NOMO-1 (cell line): ENCODE measurements around the gene CFAP119.

Source experiments
- DNase-seq, 2 experiments: peaks; one replicate each; lab custom pipeline; 2025; ENCODE audit not compliant: unreplicated experiment in 2 of 2; lab: John Stamatoyannopoulos, UW

CFAP119 gene

DNA sequence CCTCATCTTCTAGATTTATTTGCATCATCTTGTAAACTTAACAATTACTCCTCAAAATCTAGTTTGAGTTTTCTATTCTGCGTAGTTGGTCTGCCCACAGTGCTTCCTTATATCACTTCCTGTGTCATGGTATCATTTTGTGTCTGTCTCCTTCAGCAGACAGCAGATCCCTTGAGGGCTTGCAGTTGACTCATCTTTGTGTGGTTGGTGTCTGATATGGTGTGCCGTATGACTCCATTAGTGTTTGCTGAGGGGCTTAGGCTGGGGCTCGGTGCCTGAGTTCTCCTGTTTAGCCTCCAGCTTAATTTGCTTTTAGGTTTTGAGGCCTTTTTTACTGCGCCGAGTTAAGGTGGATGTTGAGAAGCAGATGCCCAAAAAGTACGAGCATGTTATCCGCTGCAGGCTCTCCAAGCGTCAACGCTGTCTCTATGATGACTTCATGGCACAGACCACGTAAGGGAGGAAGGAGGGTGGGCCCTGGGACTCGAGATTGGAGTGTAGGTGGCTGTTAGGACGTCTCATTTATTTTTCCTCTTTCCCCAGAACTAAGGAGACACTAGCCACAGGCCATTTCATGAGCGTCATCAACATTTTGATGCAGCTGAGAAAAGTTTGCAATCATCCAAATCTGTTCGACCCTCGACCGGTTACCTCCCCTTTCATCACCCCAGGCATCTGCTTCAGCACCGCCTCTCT is 46.0 kb downstream of the CFAP119 start:
- DNase-seq = peak in 1 of 2 experiments; percentile 74

- DNase-seq = no peak
These were observed 50.1 kb downstream of the CFAP119 start for GRCh38 chr16:30711712-30712111.

DNA sequence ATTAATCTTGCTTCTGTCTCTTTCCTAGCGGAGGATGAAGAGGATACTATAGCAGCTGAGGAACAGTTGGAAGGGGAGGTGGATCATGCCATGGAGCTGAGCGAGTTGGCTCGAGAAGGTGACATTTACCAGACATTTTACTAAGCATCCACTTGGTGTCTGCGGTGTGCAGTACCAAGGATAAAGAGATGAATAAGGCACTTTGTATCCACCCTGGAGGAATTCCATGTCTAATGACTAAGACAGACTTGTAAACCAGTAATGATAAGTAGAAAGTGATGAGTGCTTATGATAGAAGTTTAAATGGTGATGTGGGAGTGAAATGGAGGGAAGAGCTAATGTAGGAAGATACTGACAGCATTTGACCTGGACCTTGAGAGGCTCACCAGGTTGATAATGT is 50.9 kb downstream of the CFAP119 start:
- no peak for DNase-seq
